Epithelial cell of umbilical artery (primary cell): ENCODE measurements around the gene OSBPL2. TPM values are rescaled to one million over a fixed set of nuclear protein-coding genes. Genes with fewer than 3 reads are reported as not detected.

Experiments
- total RNA-seq: library from RNA; depleted of rRNA; stranded (reverse); fragments of >200 nt; gene quantifications from 2 replicates; pipeline ENCODE4 v1.2.3, GENCODE V29; 2014

OSBPL2 gene
- 16.2 and 20.5 TPM in 2 replicates for total RNA-seq

GRCh38 chr20:62237801-62238568 lies at the start of gene OSBPL2:
Gene OSBPL2, plus strand, starts transcription at chr20:62238521. Its CDS starts 17,664 bp downstream, at chr20:62256185.

GRCh38 chr20:62219992-62220665 lies 18.2 kb upstream of the OSBPL2 start, which contains the start of gene HRH3:
Gene HRH3, minus strand, starts transcription at chr20:62220278. Its CDS starts 308 bp downstream, at chr20:62219970.

GRCh38 chr20:62302341-62303061 lies 64.2 kb downstream of the OSBPL2 start, which contains the start of gene ADRM1:
Gene ADRM1, plus strand, starts transcription at chr20:62302997. Its CDS starts 572 bp downstream, at chr20:62303569.

Other genes with a start within 250 kb of the OSBPL2 start
- gene TAF4, start 172.6 kb upstream of the OSBPL2 start, total RNA-seq, result 2.3 and 3.6 TPM in 2 replicates
- gene LSM14B, start 116.0 kb upstream of the OSBPL2 start, total RNA-seq, result 28.3 and 30.1 TPM in 2 replicates
- 714 and 749 TPM in 2 replicates for gene PSMA7, start 95.1 kb upstream of the OSBPL2 start, total RNA-seq
- 6.7 and 8.8 TPM in 2 replicates for gene SS18L1, start 94.8 kb upstream of the OSBPL2 start, total RNA-seq
- gene MTG2, start 55.5 kb upstream of the OSBPL2 start, total RNA-seq, result 19.3 and 25.0 TPM in 2 replicates
- gene HRH3, start 18.2 kb upstream of the OSBPL2 start, total RNA-seq, result not detected in 2 replicates
- 149 and 150 TPM in 2 replicates for gene ADRM1, start 64.5 kb downstream of the OSBPL2 start, total RNA-seq
- gene LAMA5, start 128.8 kb downstream of the OSBPL2 start, total RNA-seq, result 59.3 and 68.2 TPM in 2 replicates
- gene RPS21, start 148.6 kb downstream of the OSBPL2 start, total RNA-seq, result 893 and 1,301 TPM in 2 replicates
- 0.97 and 1.2 TPM in 2 replicates for gene CABLES2, start 168.8 kb downstream of the OSBPL2 start, total RNA-seq
- not detected in 2 replicates for gene RBBP8NL, start 189.0 kb downstream of the OSBPL2 start, total RNA-seq
- gene GATA5, start 237.5 kb downstream of the OSBPL2 start, total RNA-seq, result not detected in 2 replicates